ENCODE data around the gene PELO.

GRCh38 chr5:52759331-52759730 lies 28.4 kb upstream of the PELO start:
- TF ChIP-seq, protein P1, sequence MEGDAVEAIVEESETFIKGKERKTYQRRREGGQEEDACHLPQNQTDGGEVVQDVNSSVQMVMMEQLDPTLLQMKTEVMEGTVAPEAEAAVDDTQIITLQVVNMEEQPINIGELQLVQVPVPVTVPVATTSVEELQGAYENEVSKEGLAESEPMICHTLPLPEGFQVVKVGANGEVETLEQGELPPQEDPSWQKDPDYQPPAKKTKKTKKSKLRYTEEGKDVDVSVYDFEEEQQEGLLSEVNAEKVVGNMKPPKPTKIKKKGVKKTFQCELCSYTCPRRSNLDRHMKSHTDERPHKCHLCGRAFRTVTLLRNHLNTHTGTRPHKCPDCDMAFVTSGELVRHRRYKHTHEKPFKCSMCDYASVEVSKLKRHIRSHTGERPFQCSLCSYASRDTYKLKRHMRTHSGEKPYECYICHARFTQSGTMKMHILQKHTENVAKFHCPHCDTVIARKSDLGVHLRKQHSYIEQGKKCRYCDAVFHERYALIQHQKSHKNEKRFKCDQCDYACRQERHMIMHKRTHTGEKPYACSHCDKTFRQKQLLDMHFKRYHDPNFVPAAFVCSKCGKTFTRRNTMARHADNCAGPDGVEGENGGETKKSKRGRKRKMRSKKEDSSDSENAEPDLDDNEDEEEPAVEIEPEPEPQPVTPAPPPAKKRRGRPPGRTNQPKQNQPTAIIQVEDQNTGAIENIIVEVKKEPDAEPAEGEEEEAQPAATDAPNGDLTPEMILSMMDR (IDR thresholded peaks at IDR 0.05), result no peak
- no peak for TF ChIP-seq POLR2A (IDR thresholded peaks at IDR 0.05)
